SHP77 treated with DMSO at 0.1 percent for 48 hours (cell line): ENCODE data around the gene CDKL2.

Source experiments
- DNase-seq: peaks from one replicate; lab custom pipeline; 2025; lab: John Stamatoyannopoulos, UW

CDKL2 gene

GRCh38 chr4:75639124-75639695, 8.9 kb upstream of the CDKL2 start:
- no peak for DNase-seq

GRCh38 chr4:75637827-75638226, 7.5 kb upstream of the CDKL2 start:
- no peak for DNase-seq

- DNase-seq = no peak
These were observed 6.8 kb upstream of the CDKL2 start for GRCh38 chr4:75637176-75637575.

- no peak for DNase-seq
These were observed 4.6 kb upstream of the CDKL2 start for GRCh38 chr4:75634951-75635350.

- DNase-seq = no peak
These were observed 4.0 kb upstream of the CDKL2 start for GRCh38 chr4:75634281-75634680.

GRCh38 chr4:75633846-75634245, 3.5 kb upstream of the CDKL2 start:
- DNase-seq = no peak

GRCh38 chr4:75630937-75631329, 605 bp upstream of the CDKL2 start:
- DNase-seq = no peak

- no peak for DNase-seq
These were observed 1.1 kb downstream of the CDKL2 start for GRCh38 chr4:75629239-75629638.

- no peak for DNase-seq
These were observed 7.3 kb downstream of the CDKL2 start for GRCh38 chr4:75623026-75623425.

GRCh38 chr4:75621715-75622114, 8.6 kb downstream of the CDKL2 start:
- no peak for DNase-seq

GRCh38 chr4:75612306-75612705, 18.0 kb downstream of the CDKL2 start:
- DNase-seq = no peak

- no peak for DNase-seq
These were observed 24.4 kb downstream of the CDKL2 start for GRCh38 chr4:75605928-75606327.

- no peak for DNase-seq
These were observed 30.7 kb downstream of the CDKL2 start for GRCh38 chr4:75599647-75600046.

- DNase-seq = no peak
These were observed 31.9 kb downstream of the CDKL2 start for GRCh38 chr4:75598390-75598789.

GRCh38 chr4:75596061-75596460, 34.3 kb downstream of the CDKL2 start:
- no peak for DNase-seq

GRCh38 chr4:75593393-75593792, 36.9 kb downstream of the CDKL2 start:
- DNase-seq = no peak

GRCh38 chr4:75584067-75584466, 46.3 kb downstream of the CDKL2 start:
- DNase-seq = no peak

- DNase-seq = no peak
These were observed 62.6 kb downstream of the CDKL2 start for GRCh38 chr4:75567725-75568124.

GRCh38 chr4:75566911-75567310, 63.4 kb downstream of the CDKL2 start:
- no peak for DNase-seq

- DNase-seq = no peak
These were observed 64.8 kb downstream of the CDKL2 start for GRCh38 chr4:75565481-75565880.

- no peak for DNase-seq
These were observed 66.3 kb downstream of the CDKL2 start for GRCh38 chr4:75564023-75564422.

- DNase-seq = no peak
These were observed 68.5 kb downstream of the CDKL2 start for GRCh38 chr4:75561789-75562188.

GRCh38 chr4:75557696-75558095, 72.6 kb downstream of the CDKL2 start:
- DNase-seq = no peak

- no peak for DNase-seq
These were observed 74.8 kb downstream of the CDKL2 start, which contains the start of gene ODAPH for GRCh38 chr4:75555294-75556164. TSS of gene ODAPH (plus strand) at chr4:75556066. CDS start at chr4:75556083, 17 bp downstream.
